SK-N-SH (cell line): Measurements from ENCODE around the gene RAI2.

Experiments
- EP300 ChIP-seq, 2 experiments: IDR thresholded peaks; 2 replicates each; pipeline versions ENCODE4 v1.4.0 to v1.6.1; 2012; ENCODE audit warnings: borderline replicate concordance in 1 of 2, low read depth in 1 of 2, low read length in 1 of 2
- FOXJ3 ChIP-seq: sonication (generic); formaldehyde crosslinking; IDR thresholded peaks from 2 replicates; pipeline ENCODE4 v1.5.1; 2020; ENCODE audit warnings: mild to moderate bottlenecking, missing genetic modification reagents
- NFIC ChIP-seq: IDR thresholded peaks from 2 replicates; pipeline ENCODE4 v1.4.0; 2012; ENCODE audit warnings: borderline replicate concordance
- TF ChIP-seq, protein P1 (sequence below): fragments of 200-600 bp; sonication (generic); IDR thresholded peaks from 2 replicates; pipeline ENCODE4 v1.6.1; 2017; ENCODE audit warnings: antibody characterized with exemption, mild to moderate bottlenecking, moderate library complexity

DNA sequence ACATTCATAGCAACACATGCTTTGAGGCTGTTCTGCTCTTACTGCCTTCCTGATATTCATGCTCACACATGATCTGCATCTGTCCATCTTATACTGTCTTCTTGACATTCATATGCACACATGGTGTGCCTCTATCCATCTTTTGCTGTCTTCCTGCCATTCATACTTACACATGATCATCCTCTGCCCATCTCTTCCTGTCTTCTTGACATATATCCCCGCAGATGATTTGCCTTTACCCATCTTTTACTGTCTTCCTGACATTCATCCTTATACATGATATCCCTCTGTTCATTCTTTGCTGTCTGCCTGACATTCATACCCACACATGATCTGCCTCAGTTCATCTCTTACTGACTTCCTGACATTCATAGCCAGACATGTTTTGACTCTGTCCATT, 87.0 kb downstream of the RAI2 start:
- TF ChIP-seq FOXJ3 (CRISPR knock-in tag): no peak
- TF ChIP-seq EP300 (IDR thresholded peaks at IDR 0.05; ENCODE audit: borderline replicate concordance in 1 of 2, low read depth in 1 of 2, low read length in 1 of 2): no peak
- TF ChIP-seq, protein P1, sequence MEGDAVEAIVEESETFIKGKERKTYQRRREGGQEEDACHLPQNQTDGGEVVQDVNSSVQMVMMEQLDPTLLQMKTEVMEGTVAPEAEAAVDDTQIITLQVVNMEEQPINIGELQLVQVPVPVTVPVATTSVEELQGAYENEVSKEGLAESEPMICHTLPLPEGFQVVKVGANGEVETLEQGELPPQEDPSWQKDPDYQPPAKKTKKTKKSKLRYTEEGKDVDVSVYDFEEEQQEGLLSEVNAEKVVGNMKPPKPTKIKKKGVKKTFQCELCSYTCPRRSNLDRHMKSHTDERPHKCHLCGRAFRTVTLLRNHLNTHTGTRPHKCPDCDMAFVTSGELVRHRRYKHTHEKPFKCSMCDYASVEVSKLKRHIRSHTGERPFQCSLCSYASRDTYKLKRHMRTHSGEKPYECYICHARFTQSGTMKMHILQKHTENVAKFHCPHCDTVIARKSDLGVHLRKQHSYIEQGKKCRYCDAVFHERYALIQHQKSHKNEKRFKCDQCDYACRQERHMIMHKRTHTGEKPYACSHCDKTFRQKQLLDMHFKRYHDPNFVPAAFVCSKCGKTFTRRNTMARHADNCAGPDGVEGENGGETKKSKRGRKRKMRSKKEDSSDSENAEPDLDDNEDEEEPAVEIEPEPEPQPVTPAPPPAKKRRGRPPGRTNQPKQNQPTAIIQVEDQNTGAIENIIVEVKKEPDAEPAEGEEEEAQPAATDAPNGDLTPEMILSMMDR: no peak
- TF ChIP-seq NFIC: no peak
